HG02840 (cell line): Measurements from ENCODE around the gene PPIE.
A peak's percentile ranks its signal among the peaks of the same experiment; 100 is the strongest.
"Not testable (repeated sequence)": the region's sequence is repeated elsewhere in the genome, so short reads cannot be mapped to it uniquely, and the experiment has no call there.

ENCODE experiments used
- ATAC-seq: cut with Tn5 transposase; IDR thresholded peaks from one replicate; pipeline ENCODE4 v1.9.1; 2021; ENCODE audit warnings: mild to moderate bottlenecking, moderate library complexity, moderate number of reproducible peaks; ENCODE audit not compliant: unreplicated experiment, low FRiP score

The PPIE gene

DNA sequence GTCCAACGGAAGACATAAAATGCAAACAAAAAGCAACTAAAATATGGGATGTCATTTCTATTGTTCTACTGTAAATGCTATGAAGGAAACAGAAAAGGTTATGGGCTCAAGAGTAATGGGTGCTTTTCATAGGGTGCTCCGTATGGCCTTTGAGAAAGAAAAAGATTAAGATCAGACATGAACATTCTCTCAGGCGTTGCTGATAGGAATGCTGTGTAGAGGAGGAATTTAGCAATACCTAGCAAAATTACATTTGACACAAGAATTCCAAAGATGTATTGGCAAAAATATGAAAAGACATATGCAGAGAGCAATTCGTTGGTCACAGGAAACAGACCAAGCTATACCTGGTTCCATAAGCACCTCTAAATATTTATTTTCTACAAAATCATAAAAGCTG lies 38.2 kb downstream of the PPIE start:
- ATAC-seq, result no peak

DNA sequence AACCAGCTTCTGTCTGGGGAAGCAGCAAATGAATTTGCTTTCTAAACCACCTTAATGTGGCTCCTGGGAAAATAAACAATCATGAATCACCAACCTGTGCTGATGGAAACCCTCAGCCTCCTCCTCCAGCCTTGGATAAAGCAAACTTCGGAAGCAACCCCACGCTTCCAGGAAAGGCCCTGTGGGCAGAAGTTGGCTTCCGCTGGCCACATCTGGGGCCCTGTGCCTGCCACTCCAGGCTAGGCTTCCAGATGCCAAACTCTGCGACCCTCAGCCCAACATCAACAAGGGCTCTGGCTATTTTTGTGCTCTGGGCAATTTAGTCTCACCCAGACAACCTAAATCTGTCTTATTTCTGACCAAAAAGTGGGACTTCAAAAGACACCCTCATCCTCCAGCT lies 38.6 kb downstream of the PPIE start:
- ATAC-seq, result no peak

DNA sequence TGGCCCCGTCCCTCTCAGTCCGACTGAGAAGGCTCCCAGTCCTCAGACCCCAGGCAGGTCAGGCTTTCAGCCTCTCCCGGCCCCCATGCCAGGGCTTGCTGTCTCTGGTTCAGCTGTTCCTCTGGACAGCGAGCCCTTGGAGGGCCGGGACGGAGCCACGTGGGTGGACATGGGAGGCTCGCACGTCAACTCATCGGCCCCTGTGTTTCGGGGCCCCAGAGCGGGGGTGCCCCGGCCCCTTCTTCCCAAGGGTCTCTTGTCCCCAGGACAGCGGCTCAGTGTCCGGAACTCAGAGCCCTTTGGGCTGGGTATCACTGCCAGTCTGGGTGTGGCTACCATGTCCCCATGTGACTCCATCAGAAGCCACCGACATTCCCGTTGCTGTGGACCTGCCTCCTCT lies 39.2 kb downstream of the PPIE start:
- not testable (repeated sequence) for ATAC-seq

DNA sequence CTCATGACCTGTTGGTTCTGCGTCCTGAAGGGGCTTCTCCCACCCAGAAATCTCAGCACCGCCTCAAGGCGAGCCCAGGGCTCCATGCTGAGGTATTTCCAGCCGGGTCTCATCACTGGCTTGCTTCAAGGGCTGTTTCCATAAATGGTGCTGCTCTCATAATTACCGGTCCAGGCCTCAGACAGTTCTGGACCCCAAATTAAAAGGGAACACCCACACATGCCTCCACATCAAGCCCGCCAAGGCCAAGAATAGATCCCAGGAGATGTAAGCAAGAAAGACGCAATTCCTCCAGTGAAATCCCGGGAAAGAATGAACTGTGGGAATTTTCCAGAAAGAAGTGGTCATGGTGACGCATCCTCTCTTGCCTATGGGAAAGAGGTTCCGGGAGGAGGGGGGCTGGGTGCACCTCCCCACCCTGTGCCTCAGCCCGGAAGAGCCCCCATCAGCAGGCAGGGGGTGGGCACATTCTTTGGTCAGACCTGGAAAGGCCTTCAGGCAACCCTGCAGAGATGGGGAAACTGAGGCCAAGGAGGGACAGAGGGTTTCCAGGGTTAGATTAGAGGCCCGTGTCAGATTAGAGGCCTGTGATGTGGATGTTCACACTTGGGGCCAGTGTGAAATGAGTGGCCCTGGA lies 39.9 kb downstream of the PPIE start:
- not testable (repeated sequence) for ATAC-seq

DNA sequence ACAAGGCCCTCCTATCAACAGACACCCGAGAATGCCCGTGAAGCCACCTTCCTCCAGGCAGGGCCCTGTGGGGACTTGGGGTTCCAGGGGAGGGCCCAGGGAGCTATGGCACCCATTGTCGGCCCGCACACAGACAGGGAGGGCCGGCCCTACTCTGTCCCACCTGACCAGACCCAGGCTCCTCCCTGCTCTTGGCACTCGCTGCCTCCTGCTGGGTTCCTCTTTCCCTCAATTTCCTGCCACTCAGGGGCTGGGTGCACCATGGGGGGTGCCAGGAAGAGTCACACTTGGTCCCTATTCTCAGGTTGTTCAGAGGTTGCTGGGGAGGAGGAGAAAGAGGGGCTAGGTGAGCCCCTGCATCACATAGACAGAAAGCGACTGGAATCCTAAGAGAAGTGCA lies 40.5 kb downstream of the PPIE start:
- no peak for ATAC-seq

DNA sequence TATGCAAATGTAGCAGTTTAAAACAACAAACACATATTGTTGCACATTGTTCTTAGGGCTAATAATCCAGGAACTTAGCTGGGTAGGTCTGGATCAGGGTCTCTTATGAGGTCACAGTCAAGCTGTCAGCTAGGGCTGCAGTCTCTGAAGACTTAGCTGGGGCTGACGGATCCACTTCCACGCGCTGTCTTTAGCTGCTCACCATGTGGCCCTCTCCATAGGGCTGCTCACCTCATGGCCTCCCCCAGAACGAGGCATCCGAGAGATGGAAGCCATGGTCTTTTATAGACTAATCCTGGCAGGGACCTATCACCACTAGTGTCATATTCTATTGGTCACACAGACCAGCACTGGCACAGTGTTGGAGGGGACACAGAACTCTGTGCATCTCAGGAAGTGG lies 41.1 kb downstream of the PPIE start:
- ATAC-seq, result no peak

DNA sequence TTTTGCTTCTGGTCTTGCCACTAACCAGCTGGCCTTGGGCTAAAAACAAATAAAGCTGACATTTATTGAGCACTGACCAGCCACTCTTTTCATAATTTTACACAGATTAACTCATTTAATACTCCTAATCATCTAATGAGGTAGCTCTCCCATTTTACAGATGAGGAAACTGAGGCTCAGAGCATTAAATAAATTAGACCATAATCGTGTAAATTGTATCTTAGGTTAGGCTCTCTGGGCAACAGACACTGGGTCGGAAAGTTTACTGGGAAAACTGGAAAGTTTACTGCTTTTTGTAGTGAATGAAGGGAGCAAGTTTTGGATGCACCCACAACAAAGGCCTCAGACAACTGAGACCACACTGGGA lies 42.6 kb downstream of the PPIE start:
- no peak for ATAC-seq

DNA sequence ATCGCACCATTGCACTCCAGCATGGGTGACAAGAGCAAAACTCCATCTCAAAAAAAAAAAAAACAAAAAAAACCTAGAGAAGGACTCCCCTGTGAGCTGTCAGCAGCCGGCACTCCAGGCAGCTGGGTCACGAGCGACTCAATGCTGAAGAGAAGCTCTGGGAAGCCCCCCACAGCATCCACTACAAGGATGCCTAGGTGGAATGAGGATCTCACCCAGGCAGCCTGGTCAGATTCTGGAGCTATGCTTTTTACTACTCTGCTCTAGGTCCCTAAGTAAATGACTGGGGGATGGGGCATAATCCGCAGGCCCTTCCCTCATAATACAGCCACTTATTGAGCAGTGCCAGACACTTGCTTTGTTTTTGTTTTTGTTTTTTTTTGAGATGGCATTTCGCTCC lies 43.4 kb downstream of the PPIE start:
- no peak for ATAC-seq

DNA sequence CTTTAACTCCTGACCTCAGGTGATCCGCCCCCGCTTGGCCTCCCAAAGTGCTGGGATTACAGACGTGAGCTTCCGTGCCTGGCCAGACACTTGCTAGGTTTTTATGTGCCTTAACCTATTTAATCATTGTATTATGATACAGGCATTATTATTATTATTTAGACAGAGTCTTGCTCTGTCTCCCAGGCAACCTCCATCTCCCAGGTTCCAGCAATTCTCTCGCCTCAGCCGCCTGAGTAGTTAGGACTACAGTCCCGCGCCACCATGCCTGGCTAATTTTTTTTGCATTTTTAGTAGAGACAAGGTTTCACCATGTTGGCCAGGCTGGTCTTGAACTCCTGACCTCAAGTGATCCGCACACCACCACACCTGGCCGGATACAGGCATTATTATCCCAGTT lies 44.0 kb downstream of the PPIE start:
- ATAC-seq, result not testable (repeated sequence)

DNA sequence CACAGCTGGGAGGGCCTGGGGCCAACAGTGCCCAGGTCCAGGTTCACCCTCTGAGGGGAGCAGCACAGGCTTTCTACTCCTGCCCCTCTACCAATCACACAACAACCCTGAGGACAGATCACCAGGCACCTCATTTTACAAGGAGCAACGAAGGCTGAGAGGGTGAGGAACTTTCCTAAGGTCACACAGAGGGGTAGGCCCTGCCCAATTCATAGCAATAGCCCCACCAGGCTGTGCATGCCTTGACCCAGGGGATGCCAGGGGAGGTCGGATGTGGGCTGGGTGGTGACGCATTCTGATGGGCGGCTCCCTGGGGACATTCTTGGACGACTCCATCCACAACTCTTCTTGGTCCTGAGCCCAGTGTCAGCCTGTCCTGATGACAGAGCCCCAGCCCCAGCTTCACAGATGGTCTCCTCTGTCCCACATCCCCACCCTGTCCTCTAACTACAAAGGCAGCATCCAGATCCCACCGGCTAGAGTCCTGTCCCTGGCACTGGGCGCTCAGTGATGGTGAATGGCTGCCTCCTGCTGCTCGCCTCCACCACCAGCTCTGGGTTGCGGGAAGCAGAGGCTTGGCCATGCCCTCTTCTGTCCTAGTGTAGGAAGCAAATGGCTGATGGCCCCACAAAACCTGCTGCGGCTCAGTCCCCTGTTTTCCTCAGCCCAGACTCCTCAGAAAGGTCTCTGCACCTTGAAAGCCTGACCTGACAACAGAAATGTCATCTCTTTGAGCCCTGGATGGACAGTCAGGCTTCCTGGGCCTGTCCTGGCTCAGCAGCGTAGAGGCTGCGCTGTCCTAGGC lies 47.8 kb downstream of the PPIE start:
- ATAC-seq, result not testable (repeated sequence)

DNA sequence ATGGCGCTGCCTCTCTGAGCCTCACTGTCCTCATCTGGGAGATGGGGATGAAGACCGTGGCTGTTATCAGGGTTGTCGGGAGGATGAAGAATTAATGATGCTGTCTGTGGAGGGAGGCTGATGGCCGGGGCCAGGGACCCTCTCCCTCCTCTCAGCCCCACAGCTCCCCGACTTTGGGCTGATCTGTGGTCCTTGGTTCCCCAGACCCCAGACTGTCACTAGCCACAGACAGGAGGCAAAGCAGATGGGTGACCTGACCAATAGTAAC lies 48.4 kb downstream of the PPIE start:
- not testable (repeated sequence) for ATAC-seq

DNA sequence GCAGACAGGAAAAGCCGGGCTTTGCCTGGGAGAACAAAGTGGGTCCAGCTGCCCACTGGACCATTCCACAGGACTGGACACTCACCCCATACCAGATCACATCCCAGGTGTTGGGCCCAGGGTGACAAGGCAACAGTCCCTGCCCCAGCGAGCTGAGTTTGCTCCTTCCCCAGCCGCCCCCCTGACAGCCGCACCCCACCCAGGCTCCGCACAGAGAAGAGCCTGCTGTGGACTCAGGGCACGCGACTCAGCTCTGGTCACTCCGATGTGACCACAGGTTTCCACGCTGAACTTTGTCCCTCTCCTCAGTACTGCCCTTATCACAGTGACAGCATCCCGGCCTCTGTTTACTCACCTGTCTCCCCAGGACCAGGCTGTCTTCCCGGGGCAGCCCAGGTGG lies 48.8 kb downstream of the PPIE start:
- ATAC-seq, result no peak

DNA sequence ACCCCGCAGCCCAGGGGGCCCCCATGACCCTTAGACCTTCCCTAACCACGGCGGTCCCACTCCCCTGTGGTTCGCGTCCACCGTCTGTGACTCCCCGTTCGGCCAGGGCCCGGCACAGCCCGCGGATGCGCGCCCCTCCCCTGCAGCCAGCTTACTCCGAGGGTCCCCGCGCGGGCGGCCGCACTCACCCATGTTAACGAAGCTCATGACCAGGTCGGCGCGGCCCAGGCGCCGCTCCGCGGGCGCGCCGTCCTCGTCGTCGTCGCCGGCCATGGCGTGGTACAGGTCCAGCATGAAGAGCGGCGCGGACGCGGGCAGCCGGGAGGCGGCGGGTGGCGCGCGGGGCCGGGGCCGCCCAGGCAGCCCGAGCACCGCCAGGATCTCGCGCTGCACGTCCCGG lies 49.3 kb downstream of the PPIE start:
- not testable (repeated sequence) for ATAC-seq

DNA sequence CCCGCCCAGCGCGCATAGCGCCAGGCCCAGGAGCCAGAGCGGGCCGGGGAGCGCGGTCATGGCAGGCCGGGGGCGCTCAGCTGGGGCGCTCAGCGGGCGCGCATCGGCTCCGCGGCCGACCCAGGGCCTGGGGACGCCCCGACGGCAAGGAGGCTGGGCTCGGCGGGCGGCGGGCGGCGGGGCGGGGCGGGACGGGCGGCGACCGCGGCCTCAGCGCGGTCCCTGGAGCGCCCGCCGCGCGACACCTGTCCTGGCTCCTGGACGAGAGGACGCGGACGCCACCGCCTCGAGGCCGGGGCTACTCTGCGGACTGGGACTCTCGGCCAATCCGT lies 49.7 kb downstream of the PPIE start:
- no peak for ATAC-seq

DNA sequence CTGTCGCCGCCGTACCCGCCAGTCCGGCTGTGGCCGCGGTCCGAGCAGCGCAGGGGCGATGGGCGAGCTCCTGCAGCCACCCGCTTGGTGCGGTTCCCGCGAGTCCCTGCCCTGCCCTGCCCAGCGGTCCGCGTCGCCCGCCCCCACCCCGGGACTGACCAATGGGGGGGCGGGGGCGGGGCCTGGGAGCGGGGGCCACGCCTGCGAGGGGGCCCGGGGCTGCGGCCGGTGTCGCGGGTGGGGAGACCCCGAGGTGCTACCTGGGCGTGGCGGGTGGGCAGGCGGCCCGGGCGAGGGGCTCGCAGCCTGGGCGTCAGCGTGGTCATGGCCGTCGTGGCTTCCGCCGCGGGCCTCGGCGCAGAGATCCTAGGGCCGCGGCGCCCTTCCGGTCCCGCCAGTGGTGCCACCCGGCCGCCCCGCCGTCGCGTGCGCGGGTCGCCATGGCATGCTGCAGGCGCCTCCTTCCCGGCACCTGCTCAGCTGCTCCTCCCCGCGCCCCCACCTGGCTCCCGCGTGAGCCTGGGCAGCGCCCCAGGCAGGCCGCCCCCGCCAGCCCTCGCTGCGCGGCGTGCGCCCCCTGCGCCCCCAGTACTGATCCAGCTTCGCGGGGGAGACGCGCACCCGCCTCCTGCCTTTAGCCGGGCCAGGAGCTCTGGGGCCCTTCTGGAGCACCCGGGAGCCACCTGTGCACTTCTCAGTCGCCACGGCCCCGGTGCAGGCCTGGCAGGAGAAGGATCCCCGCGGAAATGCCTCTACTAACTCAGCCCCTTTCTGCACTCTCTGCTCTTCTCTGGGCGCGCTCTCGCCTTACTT lies 50.3 kb downstream of the PPIE start, which contains the start of gene BMP8B:
BMP8B (minus strand) TSS at position 108 of the 813 bp plus-strand sequence. CDS start 380 bp downstream, outside the sequence.
- ATAC-seq, result no peak

DNA sequence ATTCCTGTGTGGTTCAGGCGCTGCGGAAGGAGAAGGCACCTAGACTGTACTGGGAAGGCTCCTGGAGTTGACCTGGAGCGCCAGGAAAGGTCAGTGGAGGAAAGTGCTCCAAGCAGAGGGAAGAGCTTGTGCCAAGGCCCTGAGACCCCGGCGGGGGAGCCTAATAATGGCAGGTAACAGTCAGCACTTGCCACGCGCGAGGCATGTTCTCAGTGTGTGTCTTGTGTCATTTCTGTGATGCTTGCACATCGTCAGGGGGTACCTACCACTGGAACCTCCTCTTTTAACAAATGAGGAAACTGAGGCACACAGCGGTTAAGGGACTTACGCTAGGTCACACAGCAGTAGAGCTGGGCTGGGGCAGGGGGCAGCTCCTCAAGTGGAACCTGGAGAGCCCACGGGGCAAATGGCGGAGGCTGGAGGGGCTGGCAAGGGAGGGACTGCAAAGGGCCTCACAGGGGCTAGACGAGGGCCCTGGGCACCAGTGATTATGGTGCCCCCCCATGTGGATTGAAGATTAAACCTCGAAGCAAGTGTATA lies 51.0 kb downstream of the PPIE start:
- ATAC-seq, result no peak

DNA sequence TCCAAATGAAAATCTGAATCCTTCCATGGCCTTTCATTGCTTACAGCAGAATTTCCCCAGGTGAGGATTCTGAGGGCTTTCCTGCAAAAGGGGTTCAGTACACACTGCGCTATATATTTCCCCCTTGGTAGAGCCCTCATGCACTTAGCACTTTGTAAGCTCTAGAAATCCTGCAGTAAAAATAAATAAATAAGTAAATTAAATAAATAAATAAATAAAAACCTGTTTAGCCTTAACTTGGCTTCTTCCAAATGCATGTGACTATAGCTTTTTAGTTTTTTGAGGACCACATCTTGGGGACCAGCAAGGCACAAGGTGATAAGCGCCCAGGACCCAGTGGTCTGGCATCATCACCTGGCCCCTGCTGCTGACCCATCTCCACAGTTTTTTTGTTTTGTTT lies 53.2 kb downstream of the PPIE start:
- ATAC-seq, result no peak

DNA sequence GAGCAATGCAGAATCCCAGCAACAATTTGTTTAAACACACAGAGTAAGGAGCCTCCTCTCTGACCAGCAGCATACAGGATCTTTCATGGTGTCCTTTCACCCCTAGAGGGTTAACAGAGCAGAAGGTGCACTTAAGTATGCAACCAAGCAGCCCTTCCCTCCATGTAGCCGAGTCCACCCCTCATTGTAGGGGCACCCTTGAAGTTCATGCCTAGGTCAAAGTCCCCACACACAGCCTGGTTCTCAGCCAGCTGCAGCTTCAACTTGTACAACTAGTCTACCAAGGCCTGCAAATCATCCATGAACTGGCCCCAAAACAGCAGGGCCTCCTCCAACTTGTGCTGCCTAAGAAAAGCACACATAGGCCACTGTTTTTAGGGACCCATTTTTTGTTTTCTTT lies 57.0 kb downstream of the PPIE start:
- ATAC-seq, result no peak

DNA sequence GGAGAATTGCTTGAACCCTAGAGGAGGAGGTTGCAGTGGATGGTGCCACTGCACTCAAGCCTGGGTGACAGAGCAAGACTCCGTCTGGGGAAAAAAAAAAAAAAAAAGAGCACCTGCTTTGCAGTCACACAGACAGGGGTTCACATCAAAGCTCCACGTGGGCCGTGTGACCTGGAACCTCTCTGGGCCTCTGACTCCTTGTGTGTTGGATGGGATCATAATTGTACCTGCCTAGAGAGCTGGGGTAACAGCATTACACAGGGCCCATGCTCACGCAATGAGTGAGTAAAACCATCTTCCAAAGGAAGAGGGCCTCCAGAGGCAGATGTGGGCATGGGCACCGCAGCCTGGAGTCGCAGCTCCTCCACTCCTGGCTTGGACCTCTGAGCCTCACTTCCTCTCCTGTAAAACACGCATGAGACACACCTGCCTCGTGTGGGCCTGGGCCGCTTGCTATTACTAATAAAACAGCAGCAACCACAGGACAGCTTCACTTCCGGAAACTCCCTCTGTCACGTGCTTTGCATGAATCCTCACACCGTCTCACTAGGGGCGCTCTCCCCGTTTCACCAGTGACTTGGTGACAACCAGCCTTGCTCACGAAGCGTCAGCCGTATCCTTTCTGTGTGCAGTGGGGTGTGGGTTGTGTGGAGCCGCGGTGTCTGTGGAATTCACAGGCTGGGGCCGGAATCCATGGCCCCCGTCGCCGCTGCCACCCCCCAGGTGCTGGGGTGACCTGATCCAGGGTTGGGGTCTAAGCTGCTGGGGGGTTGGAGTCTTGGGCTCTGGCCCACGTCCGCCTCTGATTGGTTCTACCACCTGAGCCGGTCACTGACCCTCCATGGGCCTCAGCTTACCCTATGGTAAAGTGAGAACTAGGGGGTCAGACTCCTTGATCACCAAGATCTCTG lies 60.4 kb downstream of the PPIE start:
- ATAC-seq, result peak; percentile 91

DNA sequence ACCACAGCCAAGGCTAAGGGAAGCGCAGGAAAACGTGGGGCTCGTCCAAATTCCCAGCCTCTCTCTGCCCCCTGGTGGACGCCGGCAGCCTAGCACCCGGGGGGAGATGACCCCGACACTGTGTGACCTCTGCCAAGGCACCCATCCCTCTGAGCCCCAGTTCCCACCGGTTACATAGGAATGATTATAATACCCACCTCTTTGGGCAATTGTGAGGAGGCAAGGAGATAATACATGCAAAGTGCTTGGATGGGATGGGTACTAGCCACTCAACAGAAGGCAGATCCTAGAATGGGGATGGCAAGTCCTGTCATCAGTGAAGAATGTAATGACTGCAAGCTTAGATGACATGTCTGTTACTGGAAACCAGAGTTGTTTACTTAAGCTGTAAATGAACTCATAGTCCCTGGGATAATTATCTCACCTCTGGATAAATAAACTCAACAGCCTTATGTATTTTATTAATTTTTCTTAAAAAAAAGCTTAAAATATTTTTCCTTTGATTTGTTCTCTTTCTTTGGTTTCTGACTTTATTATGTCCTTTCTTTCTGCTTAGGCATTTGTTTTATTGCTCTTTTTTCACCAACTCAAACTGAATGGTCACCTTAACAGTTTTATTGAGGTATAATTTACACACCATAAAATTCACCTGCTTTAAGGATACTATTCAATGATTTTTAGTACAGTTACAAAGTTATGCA lies 61.2 kb downstream of the PPIE start:
- ATAC-seq, result peak; percentile 44
